H9 (cell line): ENCODE measurements around the gene CNIH2. TPM values are rescaled to one million over a fixed set of nuclear protein-coding genes. Genes with fewer than 3 reads are reported as not detected.
A peak's percentile ranks its signal among the peaks of the same experiment; 100 is the strongest.

Experiments
- DNase-seq: peaks from one replicate; pipeline ENCODE4 v3.0.0-alpha.2; 2017
- H2AFZ ChIP-seq: one replicate; pipeline ENCODE4 v1.6.1; 2013; ENCODE audit warnings: mild to moderate bottlenecking, low read length, control low read depth, moderate library complexity
- H2AK5ac ChIP-seq: 2 replicates; pipeline ENCODE4 v1.6.1; 2013; ENCODE audit warnings: low read length, control low read depth, mixed read lengths; ENCODE audit not compliant: insufficient read length
- H2BK120ac ChIP-seq: one replicate; pipeline ENCODE4 v1.6.1; 2013; ENCODE audit warnings: low read depth, mild to moderate bottlenecking, low read length, control low read depth, inconsistent platforms; ENCODE audit not compliant: poor library complexity, severe bottlenecking
- H2BK12ac ChIP-seq: 2 replicates; pipeline ENCODE4 v1.6.1; 2013; ENCODE audit warnings: low read length, control low read depth, mixed read lengths, low read depth; ENCODE audit not compliant: insufficient read length
- H2BK15ac ChIP-seq: 2 replicates; pipeline ENCODE4 v1.6.1; 2013; ENCODE audit warnings: low read depth, low read length, control low read depth
- H2BK20ac ChIP-seq: one replicate; pipeline ENCODE4 v1.6.1; 2013; ENCODE audit warnings: low read depth, mild to moderate bottlenecking, low read length, control low read depth, inconsistent platforms; ENCODE audit not compliant: poor library complexity, severe bottlenecking
- H2BK5ac ChIP-seq: 2 replicates; pipeline ENCODE4 v1.6.1; 2013; ENCODE audit warnings: low read length, control low read depth, mixed read lengths; ENCODE audit not compliant: insufficient read length
- H3K14ac ChIP-seq: 2 replicates; pipeline ENCODE4 v1.6.1; 2013; ENCODE audit warnings: low read length, control low read depth; ENCODE audit not compliant: insufficient read depth
- H3K18ac ChIP-seq: 2 replicates; pipeline ENCODE4 v1.6.1; 2013; ENCODE audit warnings: low read depth, mild to moderate bottlenecking, mixed read lengths, low read length, control low read depth; ENCODE audit not compliant: insufficient read length
- H3K23ac ChIP-seq: 2 replicates; pipeline ENCODE4 v1.6.1; 2013; ENCODE audit warnings: low read length, control low read depth, mixed read lengths, low read depth; ENCODE audit not compliant: insufficient read length
- H3K23me2 ChIP-seq: 2 replicates; pipeline ENCODE4 v1.6.1; 2013; ENCODE audit warnings: low read depth, mild to moderate bottlenecking, mixed read lengths, low read length, control low read depth; ENCODE audit not compliant: insufficient read length, poor library complexity, severe bottlenecking
- H3K27ac ChIP-seq: 2 replicates; pipeline ENCODE4 v1.5.1; 2013; ENCODE audit warnings: low read length, control low read depth, mixed read lengths, low read depth; ENCODE audit not compliant: insufficient read length
- H3K27me3 ChIP-seq: 2 replicates; pipeline ENCODE4 v1.6.1; 2013; ENCODE audit warnings: low read length, control low read depth, inconsistent platforms; ENCODE audit not compliant: insufficient read depth
- H3K4ac ChIP-seq: 2 replicates; pipeline ENCODE4 v1.6.1; 2013; ENCODE audit warnings: low read depth, mild to moderate bottlenecking, control low read depth, inconsistent platforms, low read length, moderate library complexity
- H3K4me1 ChIP-seq: 2 replicates; pipeline ENCODE4 v1.6.1; 2013; ENCODE audit warnings: low read length, control low read depth, inconsistent platforms; ENCODE audit not compliant: insufficient read depth
- H3K4me2 ChIP-seq: 2 replicates; pipeline ENCODE4 v1.6.1; 2013; ENCODE audit warnings: low read length, control low read depth, mixed read lengths; ENCODE audit not compliant: insufficient read length, insufficient read depth
- H3K56ac ChIP-seq: 2 replicates; pipeline ENCODE4 v1.6.1; 2013; ENCODE audit warnings: low read depth, mild to moderate bottlenecking, mixed read lengths, low read length, control low read depth; ENCODE audit not compliant: insufficient read length
- H3K79me1 ChIP-seq: 2 replicates; pipeline ENCODE4 v1.6.1; 2013; ENCODE audit warnings: low read depth, mild to moderate bottlenecking, moderate library complexity, low read length, control low read depth, inconsistent platforms; ENCODE audit not compliant: insufficient read depth, poor library complexity, severe bottlenecking
- H3K79me2 ChIP-seq: 2 replicates; pipeline ENCODE4 v1.6.1; 2013; ENCODE audit warnings: low read length, control low read depth, inconsistent platforms; ENCODE audit not compliant: insufficient read depth
- H3K9ac ChIP-seq: 2 replicates; pipeline ENCODE4 v1.6.1; 2013; ENCODE audit warnings: low read length, control low read depth, mixed read lengths; ENCODE audit not compliant: insufficient read length; ENCODE audit errors: extremely low read depth
- H3K9me3 ChIP-seq: one replicate; pipeline ENCODE4 v1.6.1; 2013; ENCODE audit warnings: low read depth, low read length, inconsistent platforms; ENCODE audit not compliant: control insufficient read depth
- H3T11ph ChIP-seq: one replicate; pipeline ENCODE4 v1.6.1; 2013; ENCODE audit warnings: mild to moderate bottlenecking, low read length, control low read depth, inconsistent platforms
- H4K20me1 ChIP-seq: one replicate; pipeline ENCODE4 v1.6.1; 2013; ENCODE audit not compliant: control insufficient read depth, insufficient read length, insufficient read depth
- H4K5ac ChIP-seq: 2 replicates; pipeline ENCODE4 v1.6.1; 2013; ENCODE audit warnings: low read depth, mild to moderate bottlenecking, mixed read lengths, low read length, control low read depth; ENCODE audit not compliant: insufficient read length
- H4K8ac ChIP-seq: replicated peaks from 2 replicates; pipeline ENCODE4 v1.6.1; 2013; ENCODE audit warnings: low read length, control low read depth, mixed read lengths, low read depth; ENCODE audit not compliant: insufficient read length
- H4K91ac ChIP-seq: 2 replicates; pipeline ENCODE4 v1.6.1; 2013; ENCODE audit warnings: low read depth, mild to moderate bottlenecking, moderate library complexity, mixed read lengths, low read length, control low read depth; ENCODE audit not compliant: insufficient read length
- H3K27ac Mint-ChIP-seq, 3 experiments: 2 replicates in 2 of 3; 3 replicates in 1 of 3; pipeline ENCODE4 v1.8.0; 2020 to 2021; ENCODE audit warnings: mixed read lengths in 3 of 3, mild to moderate bottlenecking in 1 of 3, moderate library complexity in 1 of 3
- H3K27me3 Mint-ChIP-seq: 2 replicates; pipeline ENCODE4 v1.8.0; 2021; ENCODE audit warnings: low read depth, mild to moderate bottlenecking, moderate library complexity, mixed read lengths
- H3K36me3 Mint-ChIP-seq, 3 experiments: 2 replicates in 2 of 3; 3 replicates in 1 of 3; pipeline ENCODE4 v1.8.0; 2020 to 2021; ENCODE audit warnings: low read depth in 3 of 3, mixed read lengths in 3 of 3; ENCODE audit not compliant: insufficient read depth in 1 of 3
- H3K4me1 Mint-ChIP-seq, 2 experiments: 2 replicates each; pipeline ENCODE4 v1.8.0; 2020; ENCODE audit warnings: mixed read lengths in 2 of 2
- H3K4me3 Mint-ChIP-seq, 2 experiments: 2 replicates in 1 of 2; 3 replicates in 1 of 2; pipeline ENCODE4 v1.8.0; 2020 to 2021; ENCODE audit warnings: mild to moderate bottlenecking in 2 of 2, mixed read lengths in 2 of 2, moderate library complexity in 1 of 2
- H3K9me3 Mint-ChIP-seq, 2 experiments: 2 replicates in 1 of 2; 3 replicates in 1 of 2; pipeline ENCODE4 v1.8.0; 2020; ENCODE audit warnings: mild to moderate bottlenecking in 2 of 2, mixed read lengths in 2 of 2, moderate library complexity in 1 of 2
- CTCF ChIP-seq: fragments of 200-600 bp; sonication (generic); conservative IDR thresholded peaks from 3 replicates; pipeline ENCODE4 v1.8.0; 2021; ENCODE audit warnings: antibody characterized with exemption, mild to moderate bottlenecking
- WGBS: extraction: QIAGEN DNeasy Blood & Tissue Kit; methylation state at CpG from one replicate; pipeline ENCODE4 v1.1.7; 2013; ENCODE audit warnings: missing lambda C conversion rate, low lambda C conversion rate, mixed read lengths; ENCODE audit not compliant: insufficient read length; ENCODE audit errors: extremely low coverage; 5-methylcytosine and 5-hydroxymethylcytosine counted together
- total RNA-seq: library from RNA; stranded (reverse); gene quantifications from 2 replicates; pipeline ENCODE4 v1.2.1, GENCODE V29; 2021

The CNIH2 gene
- total RNA-seq, 1 experiment from 2014 or later: 12.0 TPM

- peaks cover 2 to 9% (median 6%) of the 10 kb centered on the region in 3 experiments; a peak in 6 of 7 replicates for H3K36me3 Mint-ChIP-seq
- Histone ChIP-seq H3K4me1 (peaks cover 6% of the 10 kb centered on the region), H3K27me3 (peaks cover 8% of the 10 kb centered on the region; the same call in 1 of the 2 replicates), H2AFZ (no peak overlapping the region), H3K23ac (no peak overlapping the region), H3K14ac (peak overlapping the region; percentile 83; the same call in 1 of the 2 replicates), H3K56ac (no peak overlapping the region), H2BK15ac (no peak overlapping the region), H3K4me2 (peak overlapping the region; percentile 93), H3K9me3 (no peaks in the 10 kb centered on the region), H3K4ac (no peak overlapping the region), H4K8ac (no peak overlapping the region), H2BK20ac (no peak overlapping the region), H3K23me2 (peaks cover 13% of the 10 kb centered on the region), H2AK5ac (no peak overlapping the region), H2BK120ac (no peak overlapping the region), H4K5ac (no peak overlapping the region), H3K79me2 (peaks cover 1% of the 10 kb centered on the region; the same call in 1 of the 2 replicates), H3K18ac (no peak overlapping the region), H2BK5ac (no peak overlapping the region), H2BK12ac (no peak overlapping the region), H3K79me1 (no peaks in the 10 kb centered on the region), H3T11ph (no peak overlapping the region), H4K91ac (no peak overlapping the region), H3K9ac (peak overlapping the region; percentile 72), H3K27ac (no peak overlapping the region), H4K20me1 (no peaks in the 10 kb centered on the region)
- H3K27me3 Mint-ChIP-seq: peaks cover 30% of the 10 kb centered on the region
- WGBS: no CpG with 5 or more reads among the region's 20 CpGs
- H3K9me3 Mint-ChIP-seq: no peaks in the 10 kb centered on the region; a peak in 1 of 5 replicates
- TF ChIP-seq CTCF: no peak
- no peak for DNase-seq
- peak overlapping the region; percentile 13 to 86 (median 77); a peak in 3 of 7 replicates for H3K27ac Mint-ChIP-seq
- peaks cover 18 to 25% of the 10 kb centered on the region in 2 experiments for H3K4me1 Mint-ChIP-seq
- H3K4me3 Mint-ChIP-seq: peak overlapping the region; percentile 86 to 91
Observed at GRCh38 chr11:66287889-66288670, 10.1 kb downstream of the CNIH2 start.
